Esophagus muscularis mucosa (tissue), 4 donors: Measurements from ENCODE around the gene COL25A1. TPM values are rescaled to one million over a fixed set of nuclear protein-coding genes. Genes with fewer than 3 reads are reported as not detected.

Source experiments
- DNase-seq: peaks from one replicate; pipeline ENCODE4 v3.0.0-alpha.2; 2017; ENCODE audit errors: extremely low spot score
- H3K27ac ChIP-seq, 4 donors: fragments of 200-600 bp; sonication (generic); replicated peaks in 1 of 4; 1 replicate in 3 of 4; 2 replicates in 1 of 4; pipeline ENCODE4 v1.5.1; 2016 to 2019; ENCODE audit warnings: mild to moderate bottlenecking in 1 of 4
- H3K27me3 ChIP-seq, 4 donors: fragments of 200-600 bp; sonication (generic); one replicate each; pipeline versions ENCODE4 v1.5.1 to v1.6.0; 2016 to 2019
- H3K36me3 ChIP-seq, 4 donors: fragments of 200-600 bp; sonication (generic); one replicate each; pipeline ENCODE4 v1.5.1; 2016 to 2019
- H3K4me1 ChIP-seq, 4 donors: fragments of 200-600 bp; sonication (generic); one replicate each; pipeline ENCODE4 v1.5.1; 2016 to 2019
- H3K4me3 ChIP-seq, 4 donors: fragments of 200-600 bp; sonication (generic); 1 replicate in 2 of 4; 2 replicates in 2 of 4; pipeline ENCODE4 v1.5.1; 2016 to 2019; ENCODE audit warnings: mild to moderate bottlenecking in 4 of 4, moderate library complexity in 1 of 4
- H3K9me3 ChIP-seq, 4 donors: fragments of 200-600 bp; sonication (generic); 1 replicate in 3 of 4; 2 replicates in 1 of 4; pipeline ENCODE4 v1.5.1; 2016 to 2019
- EP300 ChIP-seq: sonication (generic); formaldehyde crosslinking; IDR thresholded peaks from one replicate; pipeline ENCODE4 v1.6.1; 2017; ENCODE audit warnings: antibody characterized with exemption
- POLR2A ChIP-seq: fragments of 450-650 bp; IDR thresholded peaks from one replicate; pipeline ENCODE4 v1.6.1; 2017; ENCODE audit warnings: antibody characterized with exemption, moderate library complexity, mild to moderate bottlenecking, low read depth
- POLR2AphosphoS5 ChIP-seq, 2 donors: sonication (generic); formaldehyde crosslinking; IDR thresholded peaks; one replicate each; pipeline ENCODE4 v1.6.1; 2017; ENCODE audit warnings: antibody characterized with exemption in 2 of 2
- WGBS: methylation state at CpG from one replicate; pipeline ENCODE4 v1.1.5; 2018; 5-methylcytosine and 5-hydroxymethylcytosine counted together
- intact Hi-C: fragments of 100-400 bp; cut with DNase I; formaldehyde crosslinking; loops from one replicate; pipeline ENCODE4 v1.15.1; 2023
- total RNA-seq, 4 donors: library from RNA; depleted of rRNA; stranded (reverse); fragments of >200 nt; gene quantifications; one replicate each; pipeline versions ENCODE4 v1.1.0 to v1.2.1, GENCODE V29; 2016
- TF ChIP-seq, protein P1 (sequence below), 3 experiments: fragments of 200-600 bp in 2 of 3; fragments of 450-650 bp in 1 of 3; sonication (generic) in 2 of 3; IDR thresholded peaks; one replicate each; pipeline ENCODE4 v1.5.1; 2017 to 2019; ENCODE audit warnings: antibody characterized with exemption in 3 of 3, mild to moderate bottlenecking in 2 of 3, moderate library complexity in 1 of 3

The COL25A1 gene
- 1 to 10 TPM; 1.0 to 3.7 (median 2.0) TPM for total RNA-seq

DNA sequence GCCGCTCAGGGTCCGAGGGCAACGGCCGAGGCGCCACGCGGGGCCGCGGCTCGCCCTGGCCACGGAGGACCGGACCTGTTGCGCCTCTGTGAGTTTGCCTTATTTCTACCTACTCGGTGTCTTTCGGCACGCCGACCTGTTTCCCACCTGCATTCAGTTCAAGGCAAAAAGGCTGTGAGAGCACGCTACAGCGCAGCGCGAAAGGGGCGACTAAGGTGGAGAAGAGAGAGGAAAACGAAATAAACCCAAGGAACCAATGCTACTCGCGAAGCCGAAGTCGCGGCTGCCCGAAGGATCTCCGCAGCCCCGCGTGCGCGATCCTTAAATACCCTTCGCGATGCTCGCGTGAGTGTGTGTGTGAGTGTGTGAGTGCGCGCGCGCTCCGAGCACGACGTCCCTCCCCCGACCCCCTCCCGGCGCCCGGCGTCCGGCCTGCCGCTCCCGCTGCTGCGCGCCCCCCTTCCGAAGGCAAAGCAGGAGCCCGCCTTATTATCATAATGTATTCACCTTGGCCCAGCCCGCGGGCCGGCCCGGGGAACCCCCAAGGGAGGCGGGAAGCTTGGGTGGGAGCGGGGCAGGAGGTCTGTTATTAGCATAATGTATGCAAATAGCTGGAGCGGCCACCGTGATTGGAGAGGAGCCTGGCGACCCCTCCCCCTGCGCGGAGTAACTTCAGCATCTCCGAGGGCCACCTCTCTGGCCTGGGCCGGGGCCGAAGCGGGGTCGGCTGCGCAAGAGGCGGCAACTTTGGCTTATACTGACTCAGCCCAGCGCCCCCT, at the start of gene COL25A1:
Gene COL25A1 (minus strand): TSS at position 298 of the 779 bp plus-strand sequence.
- peaks cover 0 to 48% (median 23%) of the 10 kb centered on the region in 4 donors for H3K27me3 ChIP-seq
- intact Hi-C loops = no loop called here
- TF ChIP-seq POLR2AphosphoS5 (IDR thresholded peaks at IDR 0.05) (peak in 1 of 2 donors; percentile 37), POLR2A (no peak), EP300 (no peak)
- TF ChIP-seq, protein P1, sequence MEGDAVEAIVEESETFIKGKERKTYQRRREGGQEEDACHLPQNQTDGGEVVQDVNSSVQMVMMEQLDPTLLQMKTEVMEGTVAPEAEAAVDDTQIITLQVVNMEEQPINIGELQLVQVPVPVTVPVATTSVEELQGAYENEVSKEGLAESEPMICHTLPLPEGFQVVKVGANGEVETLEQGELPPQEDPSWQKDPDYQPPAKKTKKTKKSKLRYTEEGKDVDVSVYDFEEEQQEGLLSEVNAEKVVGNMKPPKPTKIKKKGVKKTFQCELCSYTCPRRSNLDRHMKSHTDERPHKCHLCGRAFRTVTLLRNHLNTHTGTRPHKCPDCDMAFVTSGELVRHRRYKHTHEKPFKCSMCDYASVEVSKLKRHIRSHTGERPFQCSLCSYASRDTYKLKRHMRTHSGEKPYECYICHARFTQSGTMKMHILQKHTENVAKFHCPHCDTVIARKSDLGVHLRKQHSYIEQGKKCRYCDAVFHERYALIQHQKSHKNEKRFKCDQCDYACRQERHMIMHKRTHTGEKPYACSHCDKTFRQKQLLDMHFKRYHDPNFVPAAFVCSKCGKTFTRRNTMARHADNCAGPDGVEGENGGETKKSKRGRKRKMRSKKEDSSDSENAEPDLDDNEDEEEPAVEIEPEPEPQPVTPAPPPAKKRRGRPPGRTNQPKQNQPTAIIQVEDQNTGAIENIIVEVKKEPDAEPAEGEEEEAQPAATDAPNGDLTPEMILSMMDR (IDR thresholded peaks at IDR 0.05) = no peak
- WGBS = 2% methylated on average over 30 of the region's 76 CpGs
- H3K4me1 ChIP-seq = peaks cover 19 to 21% (median 21%) of the 10 kb centered on the region in 4 donors
- H3K36me3 ChIP-seq = no peaks in the 10 kb centered on the region
- DNase-seq = no peak
- H3K4me3 ChIP-seq = peak within 1 kb of the TSS; percentile 57 to 69 (median 60)
- H3K9me3 ChIP-seq = no peaks in the 10 kb centered on the region
- peak within 1 kb of the TSS in 1 of 4 donors; percentile 47 for H3K27ac ChIP-seq

DNA sequence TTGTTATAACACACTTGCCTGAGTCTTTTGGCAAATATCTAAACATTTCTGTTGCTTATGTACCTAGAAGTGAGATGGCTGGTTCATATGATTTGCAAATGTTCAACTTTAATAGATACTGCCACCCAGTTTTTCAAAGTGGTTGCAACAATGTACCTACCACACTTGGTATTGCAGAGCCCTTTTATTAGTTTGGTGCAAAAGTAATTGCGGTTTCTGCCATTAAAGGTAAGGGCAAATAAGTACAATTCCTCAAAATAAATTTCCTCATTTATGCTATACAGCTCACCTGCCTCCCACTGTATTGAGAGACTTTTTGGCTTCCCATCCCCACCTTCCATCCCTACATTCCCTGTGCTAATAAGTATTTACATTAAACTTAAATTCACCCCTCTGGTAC, 47.7 kb upstream of the COL25A1 start:
- H3K4me3 ChIP-seq = no peak overlapping the region
- no peak for DNase-seq
- TF ChIP-seq EP300 = no peak
- no peak for TF ChIP-seq POLR2A
- TF ChIP-seq, protein P1 (IDR thresholded peaks at IDR 0.05) = no peak
- TF ChIP-seq POLR2AphosphoS5 (IDR thresholded peaks at IDR 0.05) = no peak
- peaks cover 0 to 20% (median 10%) of the 10 kb centered on the region in 4 donors for H3K9me3 ChIP-seq
- H3K4me1 ChIP-seq = no peaks in the 10 kb centered on the region
- no peaks in the 10 kb centered on the region for H3K36me3 ChIP-seq
- 100% methylated on average over 1 of the region's 1 CpG for WGBS
- H3K27me3 ChIP-seq = no peaks in the 10 kb centered on the region
- intact Hi-C loops = no loop called here
- no peak overlapping the region for H3K27ac ChIP-seq

DNA sequence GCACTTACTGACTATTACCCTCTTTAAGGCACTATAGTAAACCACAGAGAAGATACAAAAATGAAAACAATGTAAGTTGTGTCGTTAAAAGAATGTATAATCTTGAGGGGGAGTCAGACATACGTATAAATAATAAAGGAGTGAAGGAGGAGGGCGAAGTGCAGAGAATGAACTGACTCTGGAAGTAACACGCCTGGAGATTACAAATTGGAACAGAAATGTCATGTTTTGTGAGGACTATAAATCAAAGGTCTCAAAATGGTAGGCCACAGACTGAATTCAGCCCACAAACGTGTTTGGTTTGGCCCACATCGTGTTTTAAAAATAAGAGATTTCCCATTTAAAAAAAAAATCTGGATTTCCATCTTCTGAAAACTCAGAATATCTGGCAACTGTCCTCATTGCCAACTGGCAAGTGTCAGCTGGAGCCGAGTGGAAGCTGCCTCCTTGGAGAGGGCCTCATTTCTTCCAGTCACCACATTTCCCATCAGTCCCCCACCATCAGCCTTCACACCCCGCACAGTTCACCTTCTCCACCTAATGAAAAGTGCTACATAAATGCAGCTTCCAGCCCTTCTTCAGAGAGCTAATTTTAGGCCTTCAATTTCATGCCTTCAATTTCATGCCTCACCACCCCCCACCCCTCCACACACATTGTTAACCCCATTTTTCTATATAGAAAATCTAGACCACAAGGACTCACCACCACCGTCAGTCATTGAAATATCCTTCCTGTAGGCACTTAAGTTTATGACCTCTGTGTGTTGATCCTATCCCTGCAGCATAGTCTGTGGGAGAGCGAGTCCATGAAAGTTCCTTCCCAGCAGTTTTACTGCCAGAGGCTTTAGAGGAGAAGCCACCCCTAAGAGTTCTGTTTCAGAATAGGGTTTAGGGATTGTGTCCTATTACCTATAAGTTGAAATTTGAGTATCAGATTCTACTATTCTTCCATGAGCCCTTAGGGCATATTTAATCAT, 32.0 kb upstream of the COL25A1 start:
- H3K27me3 ChIP-seq = no peaks in the 10 kb centered on the region
- H3K27ac ChIP-seq = no peak overlapping the region
- no peak overlapping the region for H3K4me3 ChIP-seq
- intact Hi-C loops = no loop called here
- peaks cover 0 to under 1% (median under 1%) of the 10 kb centered on the region in 4 donors for H3K9me3 ChIP-seq
- no peaks in the 10 kb centered on the region for H3K36me3 ChIP-seq
- no peak for TF ChIP-seq EP300
- WGBS = 82% methylated on average over 10 of the region's 10 CpGs
- DNase-seq = peak; percentile 55
- no peaks in the 10 kb centered on the region for H3K4me1 ChIP-seq

DNA sequence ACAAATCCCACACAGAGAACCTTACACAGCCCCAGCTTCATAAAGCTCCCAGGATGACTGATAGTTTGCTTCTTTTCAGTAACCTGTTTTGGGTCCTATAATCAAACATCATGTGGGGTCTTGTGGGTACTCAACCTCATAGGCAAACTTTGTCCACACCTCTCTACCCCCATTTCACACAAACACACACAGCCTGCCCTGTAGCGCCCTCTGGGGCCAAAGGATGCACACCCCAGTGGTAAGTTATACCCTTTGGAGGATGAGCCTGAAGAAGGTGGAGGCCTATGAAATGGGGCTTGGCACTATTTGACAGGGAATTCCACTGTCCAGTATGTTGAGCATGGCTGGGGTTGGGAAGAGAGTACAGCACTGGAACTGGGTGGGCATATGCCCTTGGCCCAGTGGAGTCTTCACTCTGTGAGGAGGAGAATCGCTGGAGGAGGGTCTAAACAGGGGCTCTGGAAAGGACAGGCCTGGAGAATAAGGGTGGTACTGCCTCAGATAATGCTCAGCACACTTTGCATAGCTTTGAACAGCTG, 30.5 kb upstream of the COL25A1 start:
- Histone ChIP-seq H3K27ac (no peak overlapping the region), H3K36me3 (no peaks in the 10 kb centered on the region), H3K27me3 (no peaks in the 10 kb centered on the region), H3K4me3 (no peak overlapping the region), H3K9me3 (no peaks in the 10 kb centered on the region), H3K4me1 (no peaks in the 10 kb centered on the region)
- intact Hi-C loops = no loop called here
- DNase-seq = peak; percentile 68
- WGBS = 56% methylated on average over 1 of the region's 2 CpGs
- TF ChIP-seq POLR2AphosphoS5 (IDR thresholded peaks at IDR 0.05) (no peak), EP300 (no peak), POLR2A (no peak)
- TF ChIP-seq, protein P1 (IDR thresholded peaks at IDR 0.05) = no peak
